DND-41 (cell line): ENCODE data around the gene KCNA10.

Source experiments
- CTCF ChIP-seq: IDR thresholded peaks from 2 replicates; pipeline ENCODE4 v1.5.1; 2012; ENCODE audit warnings: borderline replicate concordance, low read length, moderate library complexity, mild to moderate bottlenecking; ENCODE audit not compliant: poor library complexity, severe bottlenecking; ENCODE audit errors: extremely low read depth
- EZH2 ChIP-seq: IDR thresholded peaks from 3 replicates; pipeline ENCODE4 v1.6.1; 2012; ENCODE audit warnings: borderline replicate concordance, low read depth, mild to moderate bottlenecking, moderate library complexity, low read length, inconsistent platforms; ENCODE audit not compliant: severe bottlenecking

GRCh38 chr1:110494522-110495406 is 24.2 kb downstream of the KCNA10 start:
- TF ChIP-seq CTCF: no peak
- no peak for TF ChIP-seq EZH2
